Suprapubic skin (tissue), 4 donors: ENCODE measurements around the gene BHLHA15. TPM values are rescaled to one million over a fixed set of nuclear protein-coding genes. Genes with fewer than 3 reads are reported as not detected.

Experiments used
- DNase-seq, 2 donors: peaks; one replicate each; pipeline ENCODE4 v3.0.0-alpha.2; 2019; ENCODE audit warnings: low spot score in 2 of 2
- H3K27ac ChIP-seq: fragments of 200-600 bp; sonication (generic); one replicate; pipeline ENCODE4 v1.5.1; 2019
- H3K27me3 ChIP-seq: fragments of 200-600 bp; sonication (generic); one replicate; pipeline ENCODE4 v1.5.1; 2019
- H3K36me3 ChIP-seq: fragments of 200-600 bp; sonication (generic); one replicate; pipeline ENCODE4 v1.5.1; 2019
- H3K4me1 ChIP-seq: fragments of 200-600 bp; sonication (generic); one replicate; pipeline ENCODE4 v1.5.1; 2019
- H3K4me3 ChIP-seq: fragments of 200-600 bp; sonication (generic); one replicate; pipeline ENCODE4 v1.5.1; 2019; ENCODE audit warnings: mild to moderate bottlenecking
- H3K9me3 ChIP-seq: fragments of 200-600 bp; sonication (generic); one replicate; pipeline ENCODE4 v1.5.1; 2019
- CTCF ChIP-seq, 2 donors: fragments of 200-600 bp in 1 of 2; fragments of 450-650 bp in 1 of 2; sonication (generic) in 1 of 2; IDR thresholded peaks; one replicate each; pipeline ENCODE4 v1.5.1; 2016 to 2019; ENCODE audit warnings: antibody characterized with exemption in 2 of 2, mild to moderate bottlenecking in 1 of 2, moderate library complexity in 1 of 2
- EP300 ChIP-seq: sonication (generic); formaldehyde crosslinking; IDR thresholded peaks from one replicate; pipeline ENCODE4 v1.6.1; 2017; ENCODE audit warnings: antibody characterized with exemption
- POLR2A ChIP-seq, 2 donors: fragments of 450-650 bp; IDR thresholded peaks; one replicate each; pipeline ENCODE4 v1.6.1; 2017; ENCODE audit warnings: antibody characterized with exemption in 2 of 2, mild to moderate bottlenecking in 2 of 2, moderate library complexity in 2 of 2
- POLR2AphosphoS5 ChIP-seq, 3 donors: sonication (generic); formaldehyde crosslinking; IDR thresholded peaks; one replicate each; pipeline ENCODE4 v1.6.1; 2017; ENCODE audit warnings: antibody characterized with exemption in 3 of 3
- WGBS: methylation state at CpG from one replicate; pipeline ENCODE4 v1.1.5; 2018; 5-methylcytosine and 5-hydroxymethylcytosine counted together
- total RNA-seq, 4 donors: library from RNA; depleted of rRNA; stranded (reverse); fragments of >200 nt; gene quantifications; one replicate each; pipeline ENCODE4 v1.1.0, GENCODE V29; 2016

BHLHA15 gene
- 1 to 10 TPM; 1.2 to 7.8 (median 4.4) TPM for total RNA-seq

GRCh38 chr7:98211221-98211675, at the start of gene BHLHA15:
Gene BHLHA15 (plus strand): TSS chr7:98211439. CDS start chr7:98212310, 871 bp downstream.
- TF ChIP-seq POLR2AphosphoS5 (IDR thresholded peaks at IDR 0.05), result no peak
- no peak for TF ChIP-seq POLR2A (IDR thresholded peaks at IDR 0.05)
- no peak for TF ChIP-seq EP300
- TF ChIP-seq CTCF (IDR thresholded peaks at IDR 0.05), result no peak
- H3K9me3 ChIP-seq, result no peaks in the 10 kb centered on the region
- peaks cover 17% of the 10 kb centered on the region for H3K36me3 ChIP-seq
- H3K4me1 ChIP-seq, result peaks cover 15% of the 10 kb centered on the region
- H3K4me3 ChIP-seq, result peak within 1 kb of the TSS; percentile 41
- no CpG with 5 or more reads among the region's 45 CpGs for WGBS
- peaks cover 7% of the 10 kb centered on the region for H3K27me3 ChIP-seq
- no peak within 1 kb of the TSS for H3K27ac ChIP-seq
- DNase-seq, result peak in 1 of 2 donors; percentile 53

GRCh38 chr7:98162758-98163157, 48.5 kb upstream of the BHLHA15 start:
- TF ChIP-seq POLR2AphosphoS5 (IDR thresholded peaks at IDR 0.05) (no peak), EP300 (no peak), POLR2A (IDR thresholded peaks at IDR 0.05) (no peak), CTCF (IDR thresholded peaks at IDR 0.05) (no peak)
- Histone ChIP-seq H3K9me3 (no peaks in the 10 kb centered on the region), H3K27me3 (no peaks in the 10 kb centered on the region), H3K4me1 (peaks cover 23% of the 10 kb centered on the region), H3K27ac (no peak overlapping the region), H3K4me3 (no peak overlapping the region), H3K36me3 (peaks cover 8% of the 10 kb centered on the region)
- DNase-seq, result no peak
- WGBS, result 73% methylated on average over 3 of the region's 3 CpGs

- H3K27me3 ChIP-seq, result no peaks in the 10 kb centered on the region
- DNase-seq, result no peak
- no peaks in the 10 kb centered on the region for H3K9me3 ChIP-seq
- 85% methylated on average over 7 of the region's 7 CpGs for WGBS
- TF ChIP-seq POLR2A (IDR thresholded peaks at IDR 0.05) (no peak), EP300 (no peak), CTCF (IDR thresholded peaks at IDR 0.05) (no peak), POLR2AphosphoS5 (IDR thresholded peaks at IDR 0.05) (no peak)
- H3K4me3 ChIP-seq, result no peak overlapping the region
- H3K4me1 ChIP-seq, result peaks cover 23% of the 10 kb centered on the region
- peak overlapping the region; percentile 7 for H3K27ac ChIP-seq
- peaks cover 5% of the 10 kb centered on the region for H3K36me3 ChIP-seq
Observed at GRCh38 chr7:98163269-98163668, 48.0 kb upstream of the BHLHA15 start.

- no peaks in the 10 kb centered on the region for H3K9me3 ChIP-seq
- WGBS, result 63% methylated on average over 15 of the region's 16 CpGs
- no peak for DNase-seq
- H3K4me1 ChIP-seq, result peaks cover 23% of the 10 kb centered on the region
- TF ChIP-seq EP300, result no peak
- no peak for TF ChIP-seq POLR2A (IDR thresholded peaks at IDR 0.05)
- no peak for TF ChIP-seq POLR2AphosphoS5 (IDR thresholded peaks at IDR 0.05)
- no peak for TF ChIP-seq CTCF (IDR thresholded peaks at IDR 0.05)
- peak overlapping the region; percentile 7 for H3K27ac ChIP-seq
- no peak overlapping the region for H3K4me3 ChIP-seq
- no peaks in the 10 kb centered on the region for H3K27me3 ChIP-seq
- H3K36me3 ChIP-seq, result peaks cover 4% of the 10 kb centered on the region
Observed at GRCh38 chr7:98163704-98164494, 47.3 kb upstream of the BHLHA15 start.

- H3K4me1 ChIP-seq, result peaks cover 20% of the 10 kb centered on the region
- 73% methylated on average over 17 of the region's 18 CpGs for WGBS
- H3K27me3 ChIP-seq, result no peaks in the 10 kb centered on the region
- H3K9me3 ChIP-seq, result no peaks in the 10 kb centered on the region
- H3K27ac ChIP-seq, result no peak overlapping the region
- no peak for DNase-seq
- peaks cover 3% of the 10 kb centered on the region for H3K36me3 ChIP-seq
- TF ChIP-seq CTCF (IDR thresholded peaks at IDR 0.05) (peak in 1 of 2 donors; percentile 47), POLR2A (IDR thresholded peaks at IDR 0.05) (no peak), EP300 (no peak), POLR2AphosphoS5 (IDR thresholded peaks at IDR 0.05) (no peak)
- H3K4me3 ChIP-seq, result no peak overlapping the region
Observed at GRCh38 chr7:98165827-98166667, 45.2 kb upstream of the BHLHA15 start.
